GM12878 (cell line): ENCODE results near the gene MYBPC1. TPM values are rescaled to one million over a fixed set of nuclear protein-coding genes. Genes with fewer than 3 reads are reported as not detected.

Source experiments
- ATAC-seq: fragments of 200-7000 bp; cut with Tn5 transposase; 3 replicates; pipeline ENCODE4 v1.9.1; 2020; ENCODE audit warnings: mild to moderate bottlenecking, moderate library complexity
- BruUV-seq: library from RNA; stranded (reverse); fragments of 400-500 nt; replicated peaks from 2 replicates; lab custom pipeline; 2021; lab: Mats Ljungman, UMichigan
- CTCF ChIA-PET: fragments of 300-600 bp; sonication (Branson Sonifier 250); formaldehyde crosslinking; extraction: SDS; loops from one replicate; lab custom pipeline; 2021; ENCODE audit warnings: inconsistent platforms; lab: Yijun Ruan, JAX
- POLR2A ChIA-PET: fragments of 350-600 bp; formaldehyde crosslinking; extraction: SDS; loops from one replicate; lab custom pipeline; 2021; ENCODE audit warnings: inconsistent platforms; lab: Charles Lee
- RAD21 ChIA-PET: fragments of 300-600 bp; sonication (Branson Sonifier 250); formaldehyde crosslinking; loops from one replicate; lab custom pipeline; 2023; ENCODE audit warnings: antibody characterized with exemption; ENCODE audit not compliant: unreplicated experiment; lab: Charles Lee
- SMC1A ChIA-PET: fragments of 300-600 bp; sonication (Branson Sonifier 250); formaldehyde crosslinking; loops from one replicate; lab custom pipeline; 2023; ENCODE audit not compliant: unreplicated experiment, uncharacterized antibody; lab: Charles Lee
- DNase-seq: peaks from one replicate; pipeline ENCODE4 v3.0.0-alpha.2; 2011; ENCODE audit warnings: low read depth, low spot score
- FAIRE-seq: peaks from 3 replicates; lab custom pipeline; 2011; peaks lifted over from hg19 to GRCh38; lab: Jason Lieb, UNC
- H2AFZ ChIP-seq: 2 replicates; pipeline ENCODE4 v1.6.0; 2011; ENCODE audit warnings: low read depth, low read length, control low read depth; ENCODE audit not compliant: control insufficient read depth
- H3K27ac ChIP-seq: 2 replicates; pipeline ENCODE4 v1.5.1; 2011; ENCODE audit warnings: control low read depth; ENCODE audit not compliant: control insufficient read depth, insufficient read depth
- H3K27me3 ChIP-seq, 2 experiments: replicated peaks in 1 of 2; 2 replicates each; pipeline versions ENCODE4 v1.6.0 to v1.6.1; 2011; ENCODE audit warnings: low read length in 1 of 2; ENCODE audit not compliant: control insufficient read depth in 2 of 2, insufficient read depth in 2 of 2
- H3K36me3 ChIP-seq, 2 experiments: 2 replicates each; pipeline ENCODE4 v1.5.1; 2011; ENCODE audit warnings: low read length in 1 of 2; ENCODE audit not compliant: control insufficient read depth in 2 of 2, insufficient read depth in 2 of 2
- H3K4me1 ChIP-seq: 2 replicates; pipeline ENCODE4 v1.6.1; 2011; ENCODE audit warnings: mild to moderate bottlenecking, low read length, moderate library complexity, mixed read lengths; ENCODE audit not compliant: control insufficient read depth, insufficient read depth
- H3K4me2 ChIP-seq: 2 replicates; pipeline ENCODE4 v1.6.0; 2011; ENCODE audit warnings: control low read depth; ENCODE audit not compliant: control insufficient read depth, insufficient read depth
- H3K4me3 ChIP-seq: fragments of 200-600 bp; sonication (generic); 2 replicates; pipeline ENCODE4 v1.5.1; 2016
- H3K79me2 ChIP-seq: 2 replicates; pipeline ENCODE4 v1.6.0; 2011; ENCODE audit warnings: low read length; ENCODE audit not compliant: control insufficient read depth, insufficient read depth
- H3K9ac ChIP-seq: 2 replicates; pipeline ENCODE4 v1.8.0; 2011; ENCODE audit warnings: low read length, control low read depth, mixed read lengths; ENCODE audit not compliant: control insufficient read depth, insufficient read depth
- H3K9me3 ChIP-seq: replicated peaks from 3 replicates; pipeline ENCODE4 v1.5.1; 2011; ENCODE audit warnings: mild to moderate bottlenecking, low read length; ENCODE audit not compliant: control insufficient read depth, insufficient read depth
- H4K20me1 ChIP-seq: 2 replicates; pipeline ENCODE4 v1.6.0; 2011; ENCODE audit not compliant: control insufficient read depth, insufficient read depth
- BHLHE40 ChIP-seq, 2 experiments: fragments of 450-650 bp in 1 of 2; IDR thresholded peaks; 2 replicates each; pipeline ENCODE4 v1.6.1; 2011 to 2017; ENCODE audit warnings: low read depth in 2 of 2, borderline replicate concordance in 1 of 2, improper control_type of control experiment in 1 of 2, low read length in 1 of 2, mild to moderate bottlenecking in 1 of 2
- BRCA1 ChIP-seq: IDR thresholded peaks from 2 replicates; pipeline ENCODE4 v1.6.1; 2011; ENCODE audit warnings: low read depth, low read length, improper control_type of control experiment
- HCFC1 ChIP-seq: fragments of 150-350 bp; IDR thresholded peaks from 2 replicates; pipeline ENCODE4 v1.6.1; 2014; ENCODE audit warnings: low read length
- MTA2 ChIP-seq: fragments of 450-650 bp; IDR thresholded peaks from 2 replicates; pipeline ENCODE4 v1.6.1; 2016; ENCODE audit warnings: low read depth, mild to moderate bottlenecking, moderate library complexity
- PAX5 ChIP-seq: IDR thresholded peaks from 2 replicates; pipeline ENCODE4 v1.6.1; 2011; ENCODE audit warnings: low read depth, low read length, borderline replicate concordance
- SPI1 ChIP-seq: IDR thresholded peaks from 2 replicates; pipeline ENCODE4 v1.6.1; 2011; ENCODE audit warnings: low read depth, mild to moderate bottlenecking, low read length, moderate library complexity, borderline replicate concordance; ENCODE audit not compliant: insufficient read depth
- SREBF2 ChIP-seq: IDR thresholded peaks from 2 replicates; pipeline ENCODE4 v1.6.1; 2012; ENCODE audit warnings: mild to moderate bottlenecking, low read length
- TAF1 ChIP-seq: IDR thresholded peaks from 2 replicates; pipeline ENCODE4 v1.6.1; 2011; ENCODE audit warnings: mild to moderate bottlenecking, low read depth, low read length, borderline replicate concordance
- YY1 ChIP-seq: IDR thresholded peaks from 2 replicates; pipeline ENCODE4 v1.6.1; 2011; ENCODE audit warnings: low read depth, mild to moderate bottlenecking, low read length
- ZNF217 ChIP-seq: fragments of 450-650 bp; IDR thresholded peaks from 2 replicates; pipeline ENCODE4 v1.6.1; 2017; ENCODE audit warnings: antibody characterized with exemption, mild to moderate bottlenecking
- WGBS: methylation state at CpG from one replicate; pipeline ENCODE4 v1.1.6; 2016; ENCODE audit warnings: low lambda C conversion rate; ENCODE audit not compliant: insufficient replicate concordance, insufficient coverage; ENCODE audit errors: missing lambda C conversion rate; 5-methylcytosine and 5-hydroxymethylcytosine counted together
- in situ Hi-C: fragments of 300-500 bp; cut with MboI; formaldehyde crosslinking; loops from 9 replicates; pipeline ENCODE4 v1.14.3; 2018; ENCODE audit warnings: mixed read lengths
- intact Hi-C: fragments of 100-400 bp; cut with micrococcal nuclease; formaldehyde crosslinking; loops from one replicate; pipeline ENCODE4 v1.14.2; 2022; ENCODE audit not compliant: unreplicated experiment
- polyA plus RNA-seq, 11 experiments: library from polyadenylated mRNA; depleted of rRNA in 4 of 11; unstranded in 6 of 11; stranded (reverse) in 5 of 11; fragments of >200 nt; fragmentation: Nextera tagmentation in 4 of 11; fragmentation: Illumina TruSeq in 1 of 11; extraction: Ambion mirVana in 4 of 11; extraction: Trizol in 1 of 11; gene quantifications; 1 replicate in 1 of 11; 2 replicates in 10 of 11; pipeline versions ENCODE4 v1.2.1 to v1.2.3, GENCODE V29; 2011 to 2016; ENCODE audit warnings: inconsistent platforms in 2 of 11, missing spikeins in 2 of 11, low read depth in 1 of 11
- total RNA-seq, 4 experiments: library from RNA; depleted of rRNA in 3 of 4; stranded (reverse); fragments of >200 nt in 3 of 4; fragmentation: Illumina TruSeq in 1 of 4; extraction: Trizol in 1 of 4; gene quantifications; 2 replicates each; pipeline versions ENCODE4 v1.2.1 to v1.2.3, GENCODE V29; 2013 to 2021
- TF ChIP-seq, protein P1 (sequence below): fragments of 150-350 bp; IDR thresholded peaks from 2 replicates; pipeline ENCODE4 v1.6.1; 2014; ENCODE audit warnings: mild to moderate bottlenecking, low read depth, low read length

The MYBPC1 gene
- total and polyA plus RNA-seq, 10 of the 15 experiments (the other 5 are each of a cell fraction or from before 2014, with no cell fraction given), result not detected

GRCh38 chr12:101671833-101672232, 77.1 kb downstream of the MYBPC1 start:
- Histone ChIP-seq H3K4me1 (peaks cover 3% of the 10 kb centered on the region; the same call in 1 of the 2 replicates), H3K36me3 (no peaks in the 10 kb centered on the region)
- 70% methylated on average over 4 of the region's 4 CpGs for WGBS
- RAD21 ChIA-PET, result no interaction called here
- SMC1A ChIA-PET, result interaction anchor here (1.7 kb wide), 1 partner anchor 24 kb away, joined by 7 read pairs; no protein-coding TSS in a partner anchor
- FAIRE-seq, result peak; percentile 75
- POLR2A ChIA-PET, result no interaction called here
- no peak for TF ChIP-seq SREBF2
- no peak for TF ChIP-seq MTA2
- TF ChIP-seq, all 136 proteins: peak for 0
- in situ Hi-C loops (no loop called here), intact Hi-C loops (no loop called here)
- H3K4me3 ChIP-seq, result no peak overlapping the region
- no peak overlapping the region for H2AFZ ChIP-seq
- CTCF ChIA-PET, result interaction anchor here (1.1 to 1.5 kb wide), 3 partner anchors 9 to 168 kb away, joined by 3 to 4 read pairs (median 3); no protein-coding TSS in a partner anchor
- DNase-seq (no peak), ATAC-seq (peak; percentile 10; the same call in 1 of the 3 replicates)
- H3K9ac ChIP-seq, result no peak overlapping the region
- H3K79me2 ChIP-seq, result no peaks in the 10 kb centered on the region
- no peaks in the 10 kb centered on the region for H4K20me1 ChIP-seq
- no peak overlapping the region for H3K27ac ChIP-seq
- no peaks in the 10 kb centered on the region; a peak in 1 of 4 replicates for H3K27me3 ChIP-seq
- no peaks in the 10 kb centered on the region for H3K9me3 ChIP-seq
- 0 out of 2 replicates have a peak overlapping the region, but pooled peaks have one; percentile 29 for H3K4me2 ChIP-seq
- BruUV-seq, result no TSS peak

- RAD21 ChIA-PET, result no interaction called here
- ATAC-seq (no peak), FAIRE-seq (no peak), DNase-seq (no peak)
- Histone ChIP-seq H2AFZ (no peak overlapping the region), H3K9ac (no peak overlapping the region), H3K9me3 (no peaks in the 10 kb centered on the region), H3K27ac (no peak overlapping the region), H3K4me2 (no peak overlapping the region), H3K79me2 (no peaks in the 10 kb centered on the region), H3K4me1 (peaks cover 3% of the 10 kb centered on the region; the same call in 1 of the 2 replicates), H3K4me3 (no peak overlapping the region), H4K20me1 (no peaks in the 10 kb centered on the region), H3K27me3 (no peaks in the 10 kb centered on the region), H3K36me3 (no peaks in the 10 kb centered on the region)
- in situ Hi-C loops (no loop called here), intact Hi-C loops (no loop called here)
- TF ChIP-seq SPI1 (no peak), YY1 (no peak), BHLHE40 (IDR thresholded peaks at IDR 0.05; ENCODE audit: borderline replicate concordance in 1 of 2, low read depth in 2 of 2, low read length in 1 of 2) (no peak), HCFC1 (no peak), ZNF217 (no peak), PAX5 (no peak), TAF1 (no peak), BRCA1 (no peak)
- TF ChIP-seq, protein P1, sequence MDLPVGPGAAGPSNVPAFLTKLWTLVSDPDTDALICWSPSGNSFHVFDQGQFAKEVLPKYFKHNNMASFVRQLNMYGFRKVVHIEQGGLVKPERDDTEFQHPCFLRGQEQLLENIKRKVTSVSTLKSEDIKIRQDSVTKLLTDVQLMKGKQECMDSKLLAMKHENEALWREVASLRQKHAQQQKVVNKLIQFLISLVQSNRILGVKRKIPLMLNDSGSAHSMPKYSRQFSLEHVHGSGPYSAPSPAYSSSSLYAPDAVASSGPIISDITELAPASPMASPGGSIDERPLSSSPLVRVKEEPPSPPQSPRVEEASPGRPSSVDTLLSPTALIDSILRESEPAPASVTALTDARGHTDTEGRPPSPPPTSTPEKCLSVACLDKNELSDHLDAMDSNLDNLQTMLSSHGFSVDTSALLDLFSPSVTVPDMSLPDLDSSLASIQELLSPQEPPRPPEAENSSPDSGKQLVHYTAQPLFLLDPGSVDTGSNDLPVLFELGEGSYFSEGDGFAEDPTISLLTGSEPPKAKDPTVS, result no peak
- WGBS, result 53% methylated on average over 2 of the region's 2 CpGs
- CTCF ChIA-PET, result interaction anchor here (1.4 kb wide), 1 partner anchor 24 kb away, joined by 3 read pairs; no protein-coding TSS in a partner anchor
- SMC1A ChIA-PET, result interaction anchor here (0.8 to 1.2 kb wide), 2 partner anchors 9 to 148 kb away, joined by 3 to 6 read pairs; no protein-coding TSS in a partner anchor
- BruUV-seq, result no TSS peak
- POLR2A ChIA-PET, result interaction anchor here (1.1 kb wide), 1 partner anchor 24 kb away, joined by 5 read pairs; no protein-coding TSS in a partner anchor
Measured at GRCh38 chr12:101675555-101675954, 80.8 kb downstream of the MYBPC1 start.
